MM.1S (cell line): ENCODE results near the gene ZNF667.

Experiments used
- DNase-seq: peaks from one replicate; pipeline ENCODE4 v3.0.0-alpha.2; 2015
- H2AFZ ChIP-seq: fragments of 300-600 bp; sonication (generic); 2 replicates; pipeline ENCODE4 v1.6.0; 2016; ENCODE audit warnings: antibody characterized with exemption, low read length
- H3F3A ChIP-seq: fragments of 300-600 bp; sonication (generic); 2 replicates; pipeline ENCODE4 v1.6.1; 2016; ENCODE audit warnings: mild to moderate bottlenecking, antibody characterized with exemption, low read length, moderate library complexity, mixed read lengths; ENCODE audit not compliant: insufficient read depth
- H3K27ac ChIP-seq: fragments of 300-600 bp; sonication (generic); 2 replicates; pipeline ENCODE4 v1.5.1; 2016; ENCODE audit warnings: mild to moderate bottlenecking, low read length
- H3K27me3 ChIP-seq: fragments of 300-600 bp; sonication (generic); replicated peaks from 2 replicates; pipeline ENCODE4 v1.6.0; 2016; ENCODE audit warnings: low read length; ENCODE audit not compliant: insufficient read depth
- H3K36me3 ChIP-seq: fragments of 300-600 bp; sonication (generic); replicated peaks from 2 replicates; pipeline ENCODE4 v1.6.1; 2016; ENCODE audit warnings: mild to moderate bottlenecking, low read length, mixed read lengths; ENCODE audit not compliant: insufficient read depth
- H3K4me1 ChIP-seq: fragments of 300-600 bp; sonication (generic); 2 replicates; pipeline ENCODE4 v1.6.1; 2016; ENCODE audit warnings: low read length, mixed read lengths
- H3K4me2 ChIP-seq: fragments of 300-600 bp; sonication (generic); 2 replicates; pipeline ENCODE4 v1.6.0; 2016; ENCODE audit warnings: low read depth, low read length
- H3K4me3 ChIP-seq: fragments of 300-600 bp; sonication (generic); 2 replicates; pipeline ENCODE4 v1.5.1; 2016; ENCODE audit warnings: low read length, mixed read lengths
- H3K79me2 ChIP-seq: fragments of 300-600 bp; sonication (generic); 2 replicates; pipeline ENCODE4 v1.6.1; 2016; ENCODE audit warnings: mixed run types, low read length, mixed read lengths
- H3K9ac ChIP-seq: fragments of 300-600 bp; sonication (generic); 2 replicates; pipeline ENCODE4 v1.6.1; 2016; ENCODE audit warnings: low read length, mixed read lengths
- H3K9me2 ChIP-seq: fragments of 300-600 bp; sonication (generic); replicated peaks from 2 replicates; pipeline ENCODE4 v1.6.1; 2016; ENCODE audit warnings: mild to moderate bottlenecking, low read length, mixed read lengths; ENCODE audit not compliant: insufficient read depth
- H3K9me3 ChIP-seq: fragments of 300-600 bp; sonication (generic); replicated peaks from 2 replicates; pipeline ENCODE4 v1.6.1; 2016; ENCODE audit warnings: mild to moderate bottlenecking, low read length, mixed read lengths; ENCODE audit not compliant: insufficient read depth
- H4K20me1 ChIP-seq: fragments of 300-600 bp; sonication (generic); 2 replicates; pipeline ENCODE4 v1.6.1; 2016; ENCODE audit warnings: mild to moderate bottlenecking, low read length, moderate library complexity, mixed read lengths; ENCODE audit not compliant: insufficient read depth
- CTCF ChIP-seq: fragments of 300-600 bp; sonication (generic); IDR thresholded peaks from 2 replicates; pipeline ENCODE4 v1.5.1; 2016; ENCODE audit warnings: antibody characterized with exemption, low read length, mixed read lengths
- EZH2 ChIP-seq: fragments of 300-600 bp; sonication (generic); optimal IDR thresholded peaks from 2 replicates; pipeline ENCODE3; 2017; ENCODE audit warnings: low read depth, mild to moderate bottlenecking, antibody characterized with exemption, low read length, mixed read lengths
- EZH2phosphoT487 ChIP-seq: fragments of 300-600 bp; sonication (generic); IDR thresholded peaks from 2 replicates; pipeline ENCODE4 v1.6.1; 2018; ENCODE audit warnings: antibody characterized with exemption, low read length

ZNF667 gene

GRCh38 chr19:56476651-56477428, at the start of gene ZNF667:
Gene ZNF667 (minus strand): TSS chr19:56477345. CDS start chr19:56462370, 14,975 bp downstream.
- no peak within 1 kb of the TSS for H3K9ac ChIP-seq
- no peaks in the 10 kb centered on the region for H3K9me2 ChIP-seq
- H2AFZ ChIP-seq: no peak within 1 kb of the TSS
- H3K9me3 ChIP-seq: no peaks in the 10 kb centered on the region
- H3K36me3 ChIP-seq: no peaks in the 10 kb centered on the region
- H3K27ac ChIP-seq: no peak within 1 kb of the TSS
- no peaks in the 10 kb centered on the region for H3K79me2 ChIP-seq
- no peaks in the 10 kb centered on the region for H3F3A ChIP-seq
- H3K4me1 ChIP-seq: no peaks in the 10 kb centered on the region
- no peak within 1 kb of the TSS for H3K4me2 ChIP-seq
- H4K20me1 ChIP-seq: no peaks in the 10 kb centered on the region
- no peak for DNase-seq
- TF ChIP-seq EZH2 (no peak), CTCF (no peak), EZH2phosphoT487 (no peak)
- no peaks in the 10 kb centered on the region for H3K27me3 ChIP-seq
- H3K4me3 ChIP-seq: no peak within 1 kb of the TSS

- no peaks in the 10 kb centered on the region for H4K20me1 ChIP-seq
- TF ChIP-seq CTCF (no peak), EZH2 (no peak), EZH2phosphoT487 (no peak)
Measured at GRCh38 chr19:56525214-56525860, 48.2 kb upstream of the ZNF667 start.

GRCh38 chr19:56508290-56508778, 31.2 kb upstream of the ZNF667 start:
- H4K20me1 ChIP-seq: no peaks in the 10 kb centered on the region
- TF ChIP-seq EZH2: no peak
- TF ChIP-seq EZH2phosphoT487: no peak
- TF ChIP-seq CTCF: no peak
- no peak overlapping the region for H3K4me2 ChIP-seq
- H3K9me2 ChIP-seq: no peaks in the 10 kb centered on the region
- H3K9ac ChIP-seq: no peak overlapping the region
- H3K4me1 ChIP-seq: no peaks in the 10 kb centered on the region
- no peak for DNase-seq
- H3K27ac ChIP-seq: no peak overlapping the region
- H3F3A ChIP-seq: no peaks in the 10 kb centered on the region
- H3K79me2 ChIP-seq: no peaks in the 10 kb centered on the region
- no peaks in the 10 kb centered on the region for H3K36me3 ChIP-seq
- H2AFZ ChIP-seq: no peak overlapping the region
- no peak overlapping the region for H3K4me3 ChIP-seq
- no peaks in the 10 kb centered on the region for H3K9me3 ChIP-seq
- no peaks in the 10 kb centered on the region for H3K27me3 ChIP-seq

More at GRCh38 chr19:56525214-56525860, 48.2 kb upstream of the ZNF667 start:
- H3K9ac ChIP-seq: no peak overlapping the region
- H3K4me1 ChIP-seq: no peaks in the 10 kb centered on the region
- no peak overlapping the region for H3K27ac ChIP-seq
- H3F3A ChIP-seq: no peaks in the 10 kb centered on the region
- no peaks in the 10 kb centered on the region for H3K9me2 ChIP-seq
- no peaks in the 10 kb centered on the region for H3K27me3 ChIP-seq
- no peak overlapping the region for H2AFZ ChIP-seq
- no peaks in the 10 kb centered on the region for H3K36me3 ChIP-seq
- no peak overlapping the region for H3K4me3 ChIP-seq
- DNase-seq: no peak
- no peaks in the 10 kb centered on the region for H3K79me2 ChIP-seq
- H3K4me2 ChIP-seq: no peak overlapping the region
- no peaks in the 10 kb centered on the region for H3K9me3 ChIP-seq
